IgD-negative memory B cell (primary cell): Measurements from ENCODE around the gene AEBP1. TPM values are rescaled to one million over a fixed set of nuclear protein-coding genes. Genes with fewer than 3 reads are reported as not detected.

ENCODE experiments used
- H3K27ac Mint-ChIP-seq, 3 donors: one replicate each; pipeline ENCODE4 v1.8.0; 2020 to 2022; ENCODE audit warnings: mild to moderate bottlenecking in 3 of 3, mixed read lengths in 3 of 3, moderate library complexity in 1 of 3
- H3K27me3 Mint-ChIP-seq: one replicate; pipeline ENCODE4 v1.8.0; 2021; ENCODE audit warnings: mixed read lengths
- H3K36me3 Mint-ChIP-seq: one replicate; pipeline ENCODE4 v1.8.0; 2020; ENCODE audit warnings: mild to moderate bottlenecking, mixed read lengths
- H3K4me1 Mint-ChIP-seq, 3 donors: one replicate each; pipeline ENCODE4 v1.8.0; 2020 to 2022; ENCODE audit warnings: mixed read lengths in 3 of 3, mild to moderate bottlenecking in 1 of 3
- H3K4me3 Mint-ChIP-seq, 4 donors: one replicate each; pipeline ENCODE4 v1.8.0; 2020 to 2022; ENCODE audit warnings: mild to moderate bottlenecking in 4 of 4, mixed read lengths in 4 of 4, moderate library complexity in 3 of 4
- H3K9me3 Mint-ChIP-seq, 3 donors: one replicate each; pipeline ENCODE4 v1.8.0; 2020 to 2021; ENCODE audit warnings: mixed read lengths in 3 of 3, mild to moderate bottlenecking in 1 of 3
- polyA plus RNA-seq: library from polyadenylated mRNA; unstranded; fragments of 300-500 nt; fragmentation: Illumina TruSeq; gene quantifications from one replicate; pipeline ENCODE4 v1.2.3, GENCODE V29; 2021

Gene AEBP1
- polyA plus RNA-seq, 1 donor from 2014 or later = 3.7 TPM

DNA sequence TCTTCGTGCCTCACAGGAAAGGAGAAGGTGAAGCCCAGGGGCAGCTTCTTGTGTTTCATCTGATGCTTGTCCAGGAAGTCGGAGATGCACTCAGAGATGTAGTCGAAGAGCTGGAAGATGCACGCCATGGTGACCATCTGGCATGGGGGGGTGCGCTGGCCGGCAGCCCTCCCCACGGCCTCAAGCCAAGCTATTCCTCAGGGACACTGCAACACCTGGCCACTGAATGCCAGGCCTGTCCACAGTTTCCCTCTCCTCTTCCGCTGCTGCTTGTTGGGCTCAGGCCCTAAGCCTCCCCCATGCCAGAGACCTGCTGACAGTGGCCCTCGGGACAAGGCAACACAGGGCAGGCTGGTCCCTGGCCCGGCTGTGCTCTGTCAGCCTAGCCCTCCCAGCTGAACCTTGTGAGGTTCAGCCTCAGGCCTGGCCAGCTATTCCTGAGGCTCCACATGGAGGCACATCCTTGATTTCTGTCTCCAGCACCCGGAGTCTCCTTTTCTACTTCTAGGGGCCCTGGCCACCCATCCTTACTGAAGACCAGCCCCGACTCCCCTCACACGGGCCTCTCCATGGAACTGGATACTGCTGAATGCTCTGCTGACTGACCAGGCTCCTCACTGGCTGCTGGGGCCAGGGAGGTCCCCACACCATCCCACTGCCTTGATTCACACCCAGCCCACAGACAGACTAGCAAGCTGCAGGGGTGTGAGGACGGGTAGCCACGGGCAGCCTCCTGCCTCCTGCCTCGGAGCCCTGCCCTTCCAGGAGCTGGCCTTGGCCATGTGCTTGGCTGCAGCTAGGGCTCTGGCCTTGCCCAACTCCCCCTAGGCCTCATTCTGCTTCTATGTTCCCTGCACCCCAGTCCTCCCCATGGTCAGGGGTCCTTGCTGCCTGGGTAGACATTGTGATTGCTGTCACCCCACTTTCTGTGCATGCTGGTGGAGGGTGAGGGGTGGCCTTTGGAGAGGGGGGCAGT, 47.1 kb downstream of the AEBP1 start:
- no peaks in the 10 kb centered on the region for H3K36me3 Mint-ChIP-seq
- no peaks in the 10 kb centered on the region for H3K4me1 Mint-ChIP-seq
- no peaks in the 10 kb centered on the region for H3K9me3 Mint-ChIP-seq
- H3K4me3 Mint-ChIP-seq = no peak overlapping the region
- peak overlapping the region in 1 of 3 donors; percentile 81 for H3K27ac Mint-ChIP-seq
- no peaks in the 10 kb centered on the region for H3K27me3 Mint-ChIP-seq

GRCh38 chr7:44151956-44152355, 47.8 kb downstream of the AEBP1 start:
- H3K27me3 Mint-ChIP-seq = no peaks in the 10 kb centered on the region
- H3K9me3 Mint-ChIP-seq = no peaks in the 10 kb centered on the region
- no peaks in the 10 kb centered on the region for H3K36me3 Mint-ChIP-seq
- no peak overlapping the region for H3K4me3 Mint-ChIP-seq
- H3K27ac Mint-ChIP-seq = no peak overlapping the region
- no peaks in the 10 kb centered on the region for H3K4me1 Mint-ChIP-seq

GRCh38 chr7:44152971-44153947, 49.1 kb downstream of the AEBP1 start:
- Mint-ChIP-seq H3K9me3 (no peaks in the 10 kb centered on the region), H3K36me3 (no peaks in the 10 kb centered on the region), H3K27me3 (no peaks in the 10 kb centered on the region), H3K27ac (no peak overlapping the region), H3K4me3 (no peak overlapping the region), H3K4me1 (no peaks in the 10 kb centered on the region)

GRCh38 chr7:44153948-44154335, 49.8 kb downstream of the AEBP1 start:
- Mint-ChIP-seq H3K4me1 (no peaks in the 10 kb centered on the region), H3K27ac (no peak overlapping the region), H3K27me3 (no peaks in the 10 kb centered on the region), H3K4me3 (no peak overlapping the region), H3K36me3 (no peaks in the 10 kb centered on the region), H3K9me3 (no peaks in the 10 kb centered on the region)

- no peaks in the 10 kb centered on the region for H3K36me3 Mint-ChIP-seq
- H3K27ac Mint-ChIP-seq = no peak overlapping the region
- no peaks in the 10 kb centered on the region for H3K9me3 Mint-ChIP-seq
- no peaks in the 10 kb centered on the region for H3K4me1 Mint-ChIP-seq
- no peak overlapping the region for H3K4me3 Mint-ChIP-seq
- no peaks in the 10 kb centered on the region for H3K27me3 Mint-ChIP-seq
These were observed 50.6 kb downstream of the AEBP1 start for GRCh38 chr7:44154703-44155102.

DNA sequence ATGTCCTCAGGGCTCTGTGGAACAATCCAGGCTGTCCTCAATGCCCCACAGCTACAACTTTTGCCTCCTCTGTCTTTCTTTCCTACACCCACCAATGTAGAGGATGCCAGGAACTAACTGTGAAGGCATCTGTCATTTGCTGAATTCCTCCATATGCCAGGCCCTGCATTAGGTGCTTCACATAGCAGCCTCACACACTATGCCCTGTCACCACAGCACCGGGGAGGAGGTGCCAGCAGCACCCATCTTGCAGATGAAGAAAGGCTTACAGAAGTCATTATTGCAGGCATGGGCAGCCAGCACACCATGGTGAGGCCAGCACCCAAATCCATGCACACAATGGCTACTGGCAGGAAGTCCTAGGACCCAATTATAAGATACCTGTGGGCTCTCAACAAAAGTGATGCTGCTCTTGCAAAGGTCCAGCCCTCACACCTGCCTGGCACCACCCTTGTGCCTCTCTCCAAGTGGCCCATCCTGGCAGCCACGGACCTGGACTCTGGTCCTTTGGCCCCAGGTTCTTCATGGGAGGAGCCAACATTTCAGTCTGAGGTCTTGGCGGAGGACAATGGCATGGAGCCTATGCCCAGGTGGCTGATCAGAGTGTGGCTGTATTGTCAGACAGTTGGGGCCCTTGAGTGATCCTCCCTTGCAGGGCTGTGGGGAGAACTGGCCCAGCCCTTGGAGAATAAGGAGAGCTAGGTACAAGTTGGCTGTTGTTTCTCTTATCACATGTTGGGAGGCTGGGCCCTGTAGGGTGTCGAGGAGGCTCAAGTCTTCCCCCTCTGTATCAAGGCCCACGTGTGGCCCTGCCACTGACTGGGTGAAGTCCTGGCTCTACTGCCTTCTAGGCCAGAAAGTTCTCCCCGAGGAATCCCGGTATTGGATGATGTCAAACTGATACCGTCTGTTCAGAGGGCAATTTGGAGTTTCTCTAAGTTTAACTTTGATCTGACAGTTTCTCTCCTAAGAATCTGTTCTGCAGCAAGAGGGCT, 51.3 kb downstream of the AEBP1 start:
- Mint-ChIP-seq H3K36me3 (no peaks in the 10 kb centered on the region), H3K9me3 (no peaks in the 10 kb centered on the region), H3K4me1 (no peaks in the 10 kb centered on the region), H3K27ac (no peak overlapping the region), H3K27me3 (no peaks in the 10 kb centered on the region), H3K4me3 (no peak overlapping the region)

GRCh38 chr7:44156453-44157010, 52.4 kb downstream of the AEBP1 start:
- no peak overlapping the region for H3K27ac Mint-ChIP-seq

GRCh38 chr7:44157116-44158080, 53.3 kb downstream of the AEBP1 start:
- no peaks in the 10 kb centered on the region for H3K36me3 Mint-ChIP-seq
- H3K4me1 Mint-ChIP-seq = no peaks in the 10 kb centered on the region
- H3K27me3 Mint-ChIP-seq = no peaks in the 10 kb centered on the region
- H3K9me3 Mint-ChIP-seq = no peaks in the 10 kb centered on the region
- H3K27ac Mint-ChIP-seq = no peak overlapping the region
- H3K4me3 Mint-ChIP-seq = no peak overlapping the region

More at GRCh38 chr7:44156453-44157010, 52.4 kb downstream of the AEBP1 start:
- no peak overlapping the region for H3K4me3 Mint-ChIP-seq
- no peaks in the 10 kb centered on the region for H3K4me1 Mint-ChIP-seq
- H3K27me3 Mint-ChIP-seq = no peaks in the 10 kb centered on the region
- no peaks in the 10 kb centered on the region for H3K36me3 Mint-ChIP-seq
- H3K9me3 Mint-ChIP-seq = no peaks in the 10 kb centered on the region

DNA sequence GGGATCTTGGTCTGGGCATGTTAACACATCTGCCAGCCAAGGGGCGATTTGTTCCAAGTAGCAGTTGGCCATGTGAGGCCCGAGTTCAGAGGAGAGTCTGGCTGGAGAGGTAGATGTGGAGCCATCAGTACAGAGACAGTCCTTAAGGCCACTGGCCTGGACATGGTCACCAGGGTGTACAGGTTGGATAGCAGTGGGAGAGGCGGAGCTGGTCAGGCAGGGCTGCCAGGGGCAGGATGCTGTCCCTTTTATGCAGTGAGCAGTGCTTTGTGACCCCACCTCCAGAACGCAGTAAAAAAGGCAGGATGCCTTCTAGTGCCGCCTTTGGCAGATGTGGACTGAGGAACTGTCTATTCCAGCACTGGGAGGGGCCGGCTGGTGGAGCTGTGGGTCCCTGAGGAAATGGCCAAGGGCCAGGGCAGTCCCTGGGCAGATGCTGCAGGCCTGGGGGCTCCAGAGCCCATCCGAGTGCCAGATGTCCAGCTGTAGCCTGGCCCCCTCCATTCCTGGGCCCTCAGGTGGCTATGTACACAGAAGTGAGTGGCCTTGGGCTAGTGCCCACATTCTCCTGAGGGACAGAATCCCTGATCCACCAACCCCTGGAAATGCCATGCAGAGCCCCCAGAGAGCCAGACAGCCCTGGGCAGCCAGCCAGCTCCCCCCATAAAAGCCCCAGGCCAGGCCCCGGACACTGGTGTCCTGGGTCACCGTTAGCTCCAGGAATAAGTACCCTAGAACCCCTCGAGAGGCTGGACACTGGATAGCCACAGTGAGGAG, 54.1 kb downstream of the AEBP1 start:
- Mint-ChIP-seq H3K4me1 (no peaks in the 10 kb centered on the region), H3K27me3 (no peaks in the 10 kb centered on the region), H3K4me3 (no peak overlapping the region), H3K36me3 (no peaks in the 10 kb centered on the region), H3K27ac (no peak overlapping the region), H3K9me3 (no peaks in the 10 kb centered on the region)

DNA sequence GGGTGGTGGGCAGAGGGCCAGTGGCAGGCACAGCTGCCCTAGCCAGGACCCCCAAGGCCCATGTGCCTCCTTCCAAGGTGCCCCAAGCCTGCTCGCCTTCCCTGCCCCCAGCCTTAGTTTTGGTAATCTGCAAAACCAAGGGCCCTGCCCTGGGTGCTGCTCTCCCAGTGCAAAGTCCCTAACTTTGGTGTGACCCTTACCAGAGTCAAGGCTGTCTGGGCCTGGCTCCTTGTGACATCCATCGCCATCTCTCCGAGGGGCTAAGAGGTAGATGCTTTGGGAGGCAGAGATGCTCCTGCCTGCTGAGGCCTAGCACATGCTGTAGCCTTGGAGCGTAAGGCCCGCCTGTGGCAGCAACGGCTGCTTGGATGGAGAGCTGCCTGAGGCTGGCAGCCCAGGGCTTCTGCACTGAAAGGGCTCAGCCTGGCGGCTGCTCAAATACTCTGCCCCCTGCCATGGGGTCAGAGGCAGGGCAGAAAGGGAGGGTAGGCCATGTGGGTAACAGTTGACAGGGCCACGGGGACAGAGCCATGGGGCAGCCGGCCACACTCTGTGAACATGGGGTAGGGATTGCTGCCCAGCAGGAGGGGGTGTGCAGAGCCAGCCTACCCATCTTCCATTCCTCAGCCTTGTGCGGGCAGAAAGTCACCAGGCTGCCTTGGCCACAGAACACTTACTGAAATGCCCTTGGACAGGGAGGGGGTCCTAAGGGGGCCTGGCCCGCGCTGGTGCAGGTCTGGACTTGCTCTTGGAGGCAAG, 54.9 kb downstream of the AEBP1 start:
- Mint-ChIP-seq H3K4me3 (no peak overlapping the region), H3K4me1 (no peaks in the 10 kb centered on the region)

DNA sequence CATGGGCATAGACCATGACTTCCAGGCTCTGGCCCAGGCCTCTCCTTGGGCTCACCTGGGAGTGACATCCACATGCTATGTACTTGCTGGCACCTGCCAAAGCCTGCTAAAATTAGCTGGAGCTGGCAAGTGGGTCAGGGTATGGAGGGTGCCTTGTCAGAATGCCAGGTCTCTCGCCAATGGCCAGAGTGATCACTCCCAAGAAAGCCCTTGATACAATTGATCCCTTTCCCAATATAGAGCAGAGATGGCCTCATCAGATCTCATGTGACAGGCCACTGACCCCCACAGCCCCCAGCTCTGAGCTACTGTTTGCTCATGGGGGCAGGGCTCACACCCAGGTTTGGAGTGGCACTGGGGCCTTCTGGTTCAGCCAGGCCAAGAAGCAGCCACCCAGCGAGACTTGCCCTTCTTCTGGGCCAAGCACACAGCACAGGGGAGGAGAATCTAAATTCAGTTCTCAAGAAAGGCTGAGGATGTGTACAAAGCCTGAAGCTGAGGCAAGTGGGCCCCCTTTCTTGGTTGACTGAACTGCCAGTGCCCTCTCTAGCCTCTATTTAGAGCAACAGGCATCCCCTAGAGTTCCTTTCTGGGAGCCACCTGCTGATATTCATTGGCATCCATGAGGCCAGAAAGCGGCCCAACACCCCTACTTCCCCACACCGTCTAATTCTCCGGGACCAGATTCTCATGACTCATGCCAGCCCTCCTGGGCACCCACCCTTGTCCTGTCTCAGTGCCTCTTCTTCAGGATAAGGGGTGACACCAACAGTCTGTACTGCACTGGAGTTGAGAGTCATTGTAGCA, 55.9 kb downstream of the AEBP1 start:
- Mint-ChIP-seq H3K4me3 (no peak overlapping the region), H3K27ac (peak overlapping the region in 1 of 3 donors; percentile 53), H3K4me1 (no peaks in the 10 kb centered on the region), H3K9me3 (peaks cover 0 to 10% (median 0%) of the 10 kb centered on the region in 3 donors), H3K36me3 (no peaks in the 10 kb centered on the region), H3K27me3 (no peaks in the 10 kb centered on the region)

More for the DNA sequence above, 54.9 kb downstream of the AEBP1 start:
- no peaks in the 10 kb centered on the region for H3K36me3 Mint-ChIP-seq
- no peak overlapping the region for H3K27ac Mint-ChIP-seq
- H3K27me3 Mint-ChIP-seq = no peaks in the 10 kb centered on the region
- peaks cover 0 to 3% (median 0%) of the 10 kb centered on the region in 3 donors for H3K9me3 Mint-ChIP-seq
